Measurements from ENCODE around the gene UBAC1.

DNA sequence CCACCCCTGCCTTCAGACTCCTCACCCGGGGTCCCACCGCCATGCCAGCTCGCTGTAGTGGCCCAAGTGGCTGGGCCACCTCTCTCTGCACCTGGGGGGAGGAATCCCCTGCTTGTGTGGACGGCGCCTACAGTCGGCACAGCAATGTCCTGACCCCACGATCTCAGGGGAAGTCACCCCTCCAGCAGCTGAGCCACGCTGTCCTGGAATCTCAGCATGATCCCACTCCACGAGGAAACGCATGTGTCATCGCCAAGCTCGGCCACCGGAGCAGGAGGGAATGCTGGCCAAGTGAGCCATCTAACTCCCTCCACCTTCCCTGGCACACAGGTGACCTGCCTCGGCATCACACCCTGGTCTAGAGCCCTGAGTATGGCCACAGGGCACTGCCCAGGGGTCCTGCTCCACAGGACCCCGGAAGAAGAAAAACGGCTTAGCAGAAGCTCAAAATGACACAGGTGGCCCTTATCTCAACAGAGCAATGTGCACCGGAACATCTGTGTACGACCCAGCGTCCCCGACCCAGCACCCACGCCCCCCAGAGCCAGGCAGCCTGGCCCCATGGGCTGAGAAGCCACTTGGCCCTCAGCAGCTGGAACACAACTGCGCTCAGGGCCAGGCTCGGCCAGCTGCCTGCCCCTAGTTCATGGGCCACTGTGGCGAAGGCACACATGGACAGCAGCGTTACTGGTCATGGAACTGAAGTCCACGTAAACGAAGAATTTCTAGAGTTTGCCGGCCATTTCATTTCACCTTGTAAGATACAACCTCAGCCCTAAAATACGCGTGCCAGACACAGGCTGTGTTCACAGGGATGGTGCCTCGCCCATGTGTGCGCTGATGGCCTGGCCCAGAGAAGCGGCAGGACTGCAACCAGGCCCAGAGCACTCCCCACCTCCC is 30.5 kb downstream of the UBAC1 start:
- TF ChIP-seq, protein P1, sequence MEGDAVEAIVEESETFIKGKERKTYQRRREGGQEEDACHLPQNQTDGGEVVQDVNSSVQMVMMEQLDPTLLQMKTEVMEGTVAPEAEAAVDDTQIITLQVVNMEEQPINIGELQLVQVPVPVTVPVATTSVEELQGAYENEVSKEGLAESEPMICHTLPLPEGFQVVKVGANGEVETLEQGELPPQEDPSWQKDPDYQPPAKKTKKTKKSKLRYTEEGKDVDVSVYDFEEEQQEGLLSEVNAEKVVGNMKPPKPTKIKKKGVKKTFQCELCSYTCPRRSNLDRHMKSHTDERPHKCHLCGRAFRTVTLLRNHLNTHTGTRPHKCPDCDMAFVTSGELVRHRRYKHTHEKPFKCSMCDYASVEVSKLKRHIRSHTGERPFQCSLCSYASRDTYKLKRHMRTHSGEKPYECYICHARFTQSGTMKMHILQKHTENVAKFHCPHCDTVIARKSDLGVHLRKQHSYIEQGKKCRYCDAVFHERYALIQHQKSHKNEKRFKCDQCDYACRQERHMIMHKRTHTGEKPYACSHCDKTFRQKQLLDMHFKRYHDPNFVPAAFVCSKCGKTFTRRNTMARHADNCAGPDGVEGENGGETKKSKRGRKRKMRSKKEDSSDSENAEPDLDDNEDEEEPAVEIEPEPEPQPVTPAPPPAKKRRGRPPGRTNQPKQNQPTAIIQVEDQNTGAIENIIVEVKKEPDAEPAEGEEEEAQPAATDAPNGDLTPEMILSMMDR (IDR thresholded peaks at IDR 0.05; ENCODE audit: insufficient read depth, low read length) = no peak
- TF ChIP-seq POLR2AphosphoS5 (IDR thresholded peaks at IDR 0.05; ENCODE audit: low read depth) = no peak
- TF ChIP-seq, protein P2, sequence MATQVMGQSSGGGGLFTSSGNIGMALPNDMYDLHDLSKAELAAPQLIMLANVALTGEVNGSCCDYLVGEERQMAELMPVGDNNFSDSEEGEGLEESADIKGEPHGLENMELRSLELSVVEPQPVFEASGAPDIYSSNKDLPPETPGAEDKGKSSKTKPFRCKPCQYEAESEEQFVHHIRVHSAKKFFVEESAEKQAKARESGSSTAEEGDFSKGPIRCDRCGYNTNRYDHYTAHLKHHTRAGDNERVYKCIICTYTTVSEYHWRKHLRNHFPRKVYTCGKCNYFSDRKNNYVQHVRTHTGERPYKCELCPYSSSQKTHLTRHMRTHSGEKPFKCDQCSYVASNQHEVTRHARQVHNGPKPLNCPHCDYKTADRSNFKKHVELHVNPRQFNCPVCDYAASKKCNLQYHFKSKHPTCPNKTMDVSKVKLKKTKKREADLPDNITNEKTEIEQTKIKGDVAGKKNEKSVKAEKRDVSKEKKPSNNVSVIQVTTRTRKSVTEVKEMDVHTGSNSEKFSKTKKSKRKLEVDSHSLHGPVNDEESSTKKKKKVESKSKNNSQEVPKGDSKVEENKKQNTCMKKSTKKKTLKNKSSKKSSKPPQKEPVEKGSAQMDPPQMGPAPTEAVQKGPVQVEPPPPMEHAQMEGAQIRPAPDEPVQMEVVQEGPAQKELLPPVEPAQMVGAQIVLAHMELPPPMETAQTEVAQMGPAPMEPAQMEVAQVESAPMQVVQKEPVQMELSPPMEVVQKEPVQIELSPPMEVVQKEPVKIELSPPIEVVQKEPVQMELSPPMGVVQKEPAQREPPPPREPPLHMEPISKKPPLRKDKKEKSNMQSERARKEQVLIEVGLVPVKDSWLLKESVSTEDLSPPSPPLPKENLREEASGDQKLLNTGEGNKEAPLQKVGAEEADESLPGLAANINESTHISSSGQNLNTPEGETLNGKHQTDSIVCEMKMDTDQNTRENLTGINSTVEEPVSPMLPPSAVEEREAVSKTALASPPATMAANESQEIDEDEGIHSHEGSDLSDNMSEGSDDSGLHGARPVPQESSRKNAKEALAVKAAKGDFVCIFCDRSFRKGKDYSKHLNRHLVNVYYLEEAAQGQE (IDR thresholded peaks at IDR 0.05; ENCODE audit: insufficient replicate concordance, low read depth) = no peak
- TF ChIP-seq SPI1 (IDR thresholded peaks at IDR 0.05; ENCODE audit: borderline replicate concordance, low read depth) = no peak
- TF ChIP-seq GABPA (IDR thresholded peaks at IDR 0.05; ENCODE audit: low read depth) = no peak

Measured in HL-60 (cell line).